GM23248 (cell line): ENCODE data around the gene UNC119B.

ENCODE experiments used
- EZH2 ChIP-seq: fragments of 200-600 bp; sonication (generic); IDR thresholded peaks from 2 replicates; pipeline ENCODE4 v1.6.1; 2018; ENCODE audit warnings: antibody characterized with exemption, mild to moderate bottlenecking; ENCODE audit not compliant: insufficient read depth, poor library complexity, severe bottlenecking
- EZH2phosphoT487 ChIP-seq: fragments of 200-600 bp; sonication (generic); IDR thresholded peaks from 2 replicates; pipeline ENCODE4 v1.6.1; 2018; ENCODE audit warnings: antibody characterized with exemption, moderate library complexity, mild to moderate bottlenecking, low read depth; ENCODE audit not compliant: insufficient read depth

DNA sequence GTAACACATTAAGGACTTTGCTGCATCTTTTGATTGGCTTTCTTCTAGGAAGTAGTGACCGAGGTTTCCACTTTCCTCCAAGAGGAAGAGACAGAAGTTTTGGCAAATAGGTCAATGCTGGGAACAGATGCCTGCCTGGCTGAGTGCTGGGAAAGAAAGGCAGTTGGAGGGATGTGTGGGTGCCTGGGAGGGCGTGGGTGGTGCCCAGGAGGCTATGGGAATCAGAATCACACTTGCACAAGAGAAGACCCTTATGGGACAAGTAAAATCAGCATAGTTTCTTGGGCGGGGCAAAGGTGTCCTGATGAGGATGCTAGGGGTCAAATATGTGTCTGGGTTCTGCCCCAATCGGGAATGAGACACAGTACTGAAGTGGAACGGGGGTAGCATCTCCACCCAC is 14.5 kb downstream of the UNC119B start:
- TF ChIP-seq EZH2phosphoT487 (no peak), EZH2 (no peak)
